HepG2 (cell line): Measurements from ENCODE around the gene AHSG. TPM values are rescaled to one million over a fixed set of nuclear protein-coding genes. Genes with fewer than 3 reads are reported as not detected.

Experiments used
- CEBPG ChIP-seq: IDR thresholded peaks from 2 replicates; pipeline ENCODE4 v1.6.1; 2016
- CERS6 ChIP-seq: sonication (generic); formaldehyde crosslinking; IDR thresholded peaks from 2 replicates; pipeline ENCODE4 v1.5.0; 2020; ENCODE audit warnings: missing genetic modification reagents
- CTCF ChIP-seq: sonication (generic); formaldehyde crosslinking; IDR thresholded peaks from 2 replicates; pipeline ENCODE4 v1.5.0; 2020; ENCODE audit warnings: mild to moderate bottlenecking, missing genetic modification reagents, moderate library complexity
- PHF21A ChIP-seq: sonication (generic); formaldehyde crosslinking; IDR thresholded peaks from 2 replicates; pipeline ENCODE4 v1.5.0; 2020; ENCODE audit warnings: mild to moderate bottlenecking, missing genetic modification reagents
- POLR2A ChIP-seq, 2 experiments: IDR thresholded peaks; 2 replicates each; pipeline ENCODE4 v1.6.1; 2011; ENCODE audit warnings: low read depth in 2 of 2, low read length in 2 of 2, mild to moderate bottlenecking in 1 of 2, moderate library complexity in 1 of 2; ENCODE audit not compliant: insufficient read depth in 1 of 2
- SYNCRIP ChIP-seq: fragments of 200-400 bp; formaldehyde crosslinking; IDR thresholded peaks from 2 replicates; pipeline ENCODE4 v1.6.1; 2018; ENCODE audit warnings: mild to moderate bottlenecking, low read depth, low read length; ENCODE audit not compliant: insufficient read depth
- TBL1XR1 ChIP-seq: fragments of 150-350 bp; IDR thresholded peaks from 2 replicates; pipeline ENCODE4 v1.6.1; 2014; ENCODE audit warnings: borderline replicate concordance, low read length; ENCODE audit not compliant: partially characterized antibody
- YEATS2 ChIP-seq: sonication (generic); formaldehyde crosslinking; IDR thresholded peaks from 2 replicates; pipeline ENCODE4 v1.4.0; 2020; ENCODE audit warnings: missing genetic modification reagents, borderline replicate concordance
- ZBTB7A ChIP-seq: sonication (generic); formaldehyde crosslinking; IDR thresholded peaks from 2 replicates; pipeline ENCODE4 v1.8.0; 2022; ENCODE audit warnings: mild to moderate bottlenecking, missing genetic modification reagents
- ZFP62 ChIP-seq: sonication (generic); formaldehyde crosslinking; IDR thresholded peaks from 2 replicates; pipeline ENCODE4 v1.4.0; 2020; ENCODE audit warnings: missing genetic modification reagents
- ZHX1 ChIP-seq: sonication (generic); formaldehyde crosslinking; IDR thresholded peaks from 2 replicates; pipeline ENCODE4 v1.8.1; 2022; ENCODE audit warnings: low read depth, mild to moderate bottlenecking, missing genetic modification reagents
- ZNF354B ChIP-seq: sonication (generic); formaldehyde crosslinking; IDR thresholded peaks from 2 replicates; pipeline ENCODE4 v1.8.0; 2022; ENCODE audit warnings: mild to moderate bottlenecking, missing genetic modification reagents
- ZNF598 ChIP-seq: sonication (generic); formaldehyde crosslinking; IDR thresholded peaks from 2 replicates; pipeline ENCODE4 v1.5.1; 2020; ENCODE audit warnings: mild to moderate bottlenecking, missing genetic modification reagents, borderline replicate concordance
- ZNF777 ChIP-seq: sonication (generic); formaldehyde crosslinking; IDR thresholded peaks from 2 replicates; pipeline ENCODE4 v1.4.0; 2020; ENCODE audit warnings: missing genetic modification reagents
- ZSCAN30 ChIP-seq: sonication (generic); formaldehyde crosslinking; IDR thresholded peaks from 2 replicates; pipeline ENCODE4 v1.5.0; 2020; ENCODE audit warnings: mild to moderate bottlenecking, missing genetic modification reagents
- polyA plus RNA-seq, 8 experiments: library from polyadenylated mRNA; depleted of rRNA in 3 of 8; stranded (reverse) in 7 of 8; unstranded in 1 of 8; fragments of >200 nt; fragmentation: Illumina TruSeq in 4 of 8; extraction: Trizol in 4 of 8; gene quantifications; 2 replicates each; pipeline versions ENCODE4 v1.2.1 to v1.2.3, GENCODE V29; 2011 to 2016; ENCODE audit warnings: low read depth in 4 of 8, missing spikeins in 1 of 8, mixed read lengths in 1 of 8; ENCODE audit not compliant: insufficient read depth in 1 of 8
- total RNA-seq, 5 experiments: library from RNA; depleted of rRNA; stranded (reverse); fragments of >200 nt; fragmentation: Illumina TruSeq; extraction: Trizol; gene quantifications; 2 replicates each; pipeline ENCODE4 v1.2.3, GENCODE V29; 2016; ENCODE audit warnings: low read depth in 1 of 5
- TF ChIP-seq, protein P1 (sequence below): sonication (generic); formaldehyde crosslinking; conservative IDR thresholded peaks from 2 replicates; pipeline ENCODE4 v1.4.0; 2020; ENCODE audit warnings: missing genetic modification reagents
- TF ChIP-seq, protein P2 (sequence below): IDR thresholded peaks from 2 replicates; pipeline ENCODE4 v1.6.1; 2016; ENCODE audit warnings: mild to moderate bottlenecking, missing biosample characterization, missing genetic modification reagents
- TF ChIP-seq, protein P3 (sequence below): sonication (generic); formaldehyde crosslinking; IDR thresholded peaks from 2 replicates; pipeline ENCODE4 v1.4.0; 2020; ENCODE audit warnings: missing genetic modification reagents, mild to moderate bottlenecking, borderline replicate concordance
- TF ChIP-seq, protein P4 (sequence below): sonication (generic); formaldehyde crosslinking; IDR thresholded peaks from 2 replicates; pipeline ENCODE4 v1.8.1; 2023; ENCODE audit warnings: missing genetic modification reagents, mild to moderate bottlenecking, borderline replicate concordance

AHSG gene
- total and polyA plus RNA-seq, 2 of the 13 experiments (the other 11 are each of a cell fraction or from before 2014, with no cell fraction given), result 2,043 to 19,152 TPM

DNA sequence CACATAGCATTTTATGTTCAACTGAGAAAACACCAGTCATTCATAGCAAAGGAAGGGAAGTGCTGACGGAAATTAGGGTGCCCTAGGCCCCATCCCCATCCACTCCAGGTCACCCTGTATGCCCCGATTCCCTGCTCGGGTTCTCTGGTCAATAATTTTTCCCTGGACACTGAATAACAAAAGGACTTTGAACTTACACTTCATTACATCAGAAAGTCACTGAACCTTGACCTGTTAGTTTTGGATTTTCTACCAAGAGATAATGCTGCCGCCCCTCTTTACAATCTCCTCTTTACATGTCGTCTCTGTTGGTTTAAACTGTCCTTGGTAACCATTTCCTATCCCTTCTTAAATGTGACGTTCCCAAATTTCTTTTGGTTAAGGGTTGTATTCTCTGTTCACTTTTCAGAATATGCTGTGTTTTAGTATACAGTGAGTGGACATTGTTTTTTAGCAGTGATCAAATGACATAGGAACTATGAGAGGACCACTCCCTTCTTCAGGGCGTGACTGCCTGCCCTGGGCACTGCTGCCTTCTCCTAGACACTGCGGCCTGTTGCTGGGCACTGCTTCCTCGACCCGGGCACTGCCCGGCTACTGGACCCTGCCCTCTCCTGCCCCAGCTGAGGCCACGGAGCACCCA lies 13.6 kb upstream of the AHSG start (continued):
- TF ChIP-seq ZSCAN30 (CRISPR knock-in tag), result peak; percentile 58; the same call in 1 of the 2 replicates
- TF ChIP-seq ZBTB7A (CRISPR knock-in tag), result 0 out of 2 replicates have a peak, but pooled peaks have one; percentile 13
- peak; percentile 84 for TF ChIP-seq TBL1XR1
- 0 out of 2 replicates have a peak, but pooled peaks have one; percentile 81 for TF ChIP-seq ZNF354B (CRISPR knock-in tag)
- TF ChIP-seq, protein P1, sequence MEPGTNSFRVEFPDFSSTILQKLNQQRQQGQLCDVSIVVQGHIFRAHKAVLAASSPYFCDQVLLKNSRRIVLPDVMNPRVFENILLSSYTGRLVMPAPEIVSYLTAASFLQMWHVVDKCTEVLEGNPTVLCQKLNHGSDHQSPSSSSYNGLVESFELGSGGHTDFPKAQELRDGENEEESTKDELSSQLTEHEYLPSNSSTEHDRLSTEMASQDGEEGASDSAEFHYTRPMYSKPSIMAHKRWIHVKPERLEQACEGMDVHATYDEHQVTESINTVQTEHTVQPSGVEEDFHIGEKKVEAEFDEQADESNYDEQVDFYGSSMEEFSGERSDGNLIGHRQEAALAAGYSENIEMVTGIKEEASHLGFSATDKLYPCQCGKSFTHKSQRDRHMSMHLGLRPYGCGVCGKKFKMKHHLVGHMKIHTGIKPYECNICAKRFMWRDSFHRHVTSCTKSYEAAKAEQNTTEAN (CRISPR knock-in tag), result peak; percentile 90
- no peak; the same call in 1 of the 2 replicates for TF ChIP-seq ZHX1
- peak; percentile 95 for TF ChIP-seq PHF21A
- no peak for TF ChIP-seq CTCF
- TF ChIP-seq POLR2A (IDR thresholded peaks at IDR 0.05; ENCODE audit: insufficient read depth in 1 of 2, low read depth in 2 of 2, low read length in 2 of 2), result peak; percentile 50 to 54; a peak in 2 of 4 replicates
- no peak for TF ChIP-seq CERS6 (CRISPR knock-in tag)
- TF ChIP-seq, protein P2, sequence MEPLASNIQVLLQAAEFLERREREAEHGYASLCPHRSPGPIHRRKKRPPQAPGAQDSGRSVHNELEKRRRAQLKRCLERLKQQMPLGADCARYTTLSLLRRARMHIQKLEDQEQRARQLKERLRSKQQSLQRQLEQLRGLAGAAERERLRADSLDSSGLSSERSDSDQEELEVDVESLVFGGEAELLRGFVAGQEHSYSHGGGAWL (CRISPR knock-in tag), result no peak
- TF ChIP-seq, protein P3, sequence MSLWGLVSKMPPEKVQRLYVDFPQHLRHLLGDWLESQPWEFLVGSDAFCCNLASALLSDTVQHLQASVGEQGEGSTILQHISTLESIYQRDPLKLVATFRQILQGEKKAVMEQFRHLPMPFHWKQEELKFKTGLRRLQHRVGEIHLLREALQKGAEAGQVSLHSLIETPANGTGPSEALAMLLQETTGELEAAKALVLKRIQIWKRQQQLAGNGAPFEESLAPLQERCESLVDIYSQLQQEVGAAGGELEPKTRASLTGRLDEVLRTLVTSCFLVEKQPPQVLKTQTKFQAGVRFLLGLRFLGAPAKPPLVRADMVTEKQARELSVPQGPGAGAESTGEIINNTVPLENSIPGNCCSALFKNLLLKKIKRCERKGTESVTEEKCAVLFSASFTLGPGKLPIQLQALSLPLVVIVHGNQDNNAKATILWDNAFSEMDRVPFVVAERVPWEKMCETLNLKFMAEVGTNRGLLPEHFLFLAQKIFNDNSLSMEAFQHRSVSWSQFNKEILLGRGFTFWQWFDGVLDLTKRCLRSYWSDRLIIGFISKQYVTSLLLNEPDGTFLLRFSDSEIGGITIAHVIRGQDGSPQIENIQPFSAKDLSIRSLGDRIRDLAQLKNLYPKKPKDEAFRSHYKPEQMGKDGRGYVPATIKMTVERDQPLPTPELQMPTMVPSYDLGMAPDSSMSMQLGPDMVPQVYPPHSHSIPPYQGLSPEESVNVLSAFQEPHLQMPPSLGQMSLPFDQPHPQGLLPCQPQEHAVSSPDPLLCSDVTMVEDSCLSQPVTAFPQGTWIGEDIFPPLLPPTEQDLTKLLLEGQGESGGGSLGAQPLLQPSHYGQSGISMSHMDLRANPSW (CRISPR knock-in tag), result peak; percentile 73
- TF ChIP-seq ZNF777 (CRISPR knock-in tag), result no peak
- TF ChIP-seq, protein P4, sequence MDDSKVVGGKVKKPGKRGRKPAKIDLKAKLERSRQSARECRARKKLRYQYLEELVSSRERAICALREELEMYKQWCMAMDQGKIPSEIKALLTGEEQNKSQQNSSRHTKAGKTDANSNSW, result no peak
- peak; percentile 91 for TF ChIP-seq CEBPG (CRISPR knock-in tag)
- no peak for TF ChIP-seq SYNCRIP
- no peak for TF ChIP-seq ZFP62
- peak; percentile 1; the same call in 1 of the 2 replicates for TF ChIP-seq YEATS2 (CRISPR knock-in tag)
- 0 out of 2 replicates have a peak, but pooled peaks have one; percentile 47 for TF ChIP-seq ZNF598 (CRISPR knock-in tag)
